Ecto neural progenitor cell (in vitro differentiated cells): ENCODE data around the gene DDX1.
"Not testable (repeated sequence)": the region's sequence is repeated elsewhere in the genome, so short reads cannot be mapped to it uniquely, and the experiment has no call there.

Source experiments
- DNase-seq: peaks from one replicate; pipeline ENCODE4 v3.0.0-alpha.2; 2018; ENCODE audit warnings: low spot score

The DDX1 gene

DNA sequence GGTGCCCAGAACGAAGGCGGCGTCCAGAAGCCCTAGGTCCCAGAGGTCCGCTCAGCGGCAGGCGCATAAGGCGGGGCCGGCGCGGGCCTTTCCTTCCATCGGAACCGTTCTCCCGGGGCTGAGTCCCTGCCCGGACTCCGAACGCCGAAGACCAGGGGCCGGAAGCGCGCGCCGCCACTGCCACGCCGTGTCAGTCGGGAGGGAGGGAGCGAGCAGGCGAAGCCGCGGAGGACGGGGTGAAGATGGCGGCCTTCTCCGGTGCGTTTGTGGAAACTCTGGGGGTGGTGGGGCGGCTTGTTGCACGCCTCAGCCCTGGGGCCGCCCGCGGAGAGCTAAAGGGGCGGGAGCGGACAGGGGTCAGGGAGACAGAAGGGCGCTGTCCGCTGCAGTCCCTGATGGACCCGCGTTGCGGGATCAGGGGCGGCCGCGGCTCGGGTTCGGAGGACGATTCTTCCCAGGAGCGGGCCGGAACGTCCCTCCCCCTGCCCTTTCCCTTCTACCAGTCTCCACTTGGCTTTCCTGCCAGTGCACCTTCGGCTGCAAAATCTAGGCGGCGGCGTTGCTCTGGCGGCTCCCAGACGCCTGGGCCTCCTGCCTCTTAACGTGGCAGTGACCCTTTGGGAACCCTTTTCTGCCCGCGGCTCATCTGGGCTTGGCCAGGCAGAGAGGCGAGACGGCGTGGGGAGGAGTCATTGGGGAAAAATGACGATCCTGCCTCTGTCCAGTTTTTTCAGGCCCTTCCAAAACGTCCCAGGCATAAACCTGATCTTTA, at the start of gene DDX1:
DDX1 (plus strand) TSS at position 177 of the 772 bp plus-strand sequence; CDS start at position 243, 66 bp downstream.
- DNase-seq: peak; percentile 92

DNA sequence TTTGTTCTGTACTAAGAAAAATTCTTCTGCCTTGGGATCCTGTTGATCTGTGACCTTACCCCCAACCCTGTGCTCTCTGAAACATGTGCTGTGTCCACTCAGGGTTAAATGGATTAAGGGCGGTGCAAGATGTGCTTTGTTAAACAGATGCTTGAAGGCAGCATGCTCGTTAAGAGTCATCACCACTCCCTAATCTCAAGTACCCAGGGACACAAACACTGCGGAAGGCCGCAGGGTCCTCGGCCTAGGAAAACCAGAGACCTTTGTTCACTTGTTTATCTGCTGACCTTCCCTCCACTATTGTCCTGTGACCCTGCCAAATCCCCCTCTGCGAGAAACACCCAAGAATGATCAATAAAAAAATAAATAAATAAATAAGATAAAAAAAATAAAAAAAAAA, 49.4 kb upstream of the DDX1 start:
- DNase-seq: not testable (repeated sequence)

- no peak for DNase-seq
Observed at GRCh38 chr2:15543053-15543452, 48.6 kb upstream of the DDX1 start.

GRCh38 chr2:15543541-15543940, 48.1 kb upstream of the DDX1 start:
- no peak for DNase-seq

GRCh38 chr2:15544227-15544626, 47.4 kb upstream of the DDX1 start:
- DNase-seq: no peak

GRCh38 chr2:15546297-15547098, 45.2 kb upstream of the DDX1 start:
- DNase-seq: no peak

- DNase-seq: no peak
Observed at GRCh38 chr2:15547115-15547876, 44.4 kb upstream of the DDX1 start.

GRCh38 chr2:15548974-15549373, 42.7 kb upstream of the DDX1 start:
- DNase-seq: no peak

- DNase-seq: no peak
Observed at GRCh38 chr2:15553519-15553918, 38.1 kb upstream of the DDX1 start.

DNA sequence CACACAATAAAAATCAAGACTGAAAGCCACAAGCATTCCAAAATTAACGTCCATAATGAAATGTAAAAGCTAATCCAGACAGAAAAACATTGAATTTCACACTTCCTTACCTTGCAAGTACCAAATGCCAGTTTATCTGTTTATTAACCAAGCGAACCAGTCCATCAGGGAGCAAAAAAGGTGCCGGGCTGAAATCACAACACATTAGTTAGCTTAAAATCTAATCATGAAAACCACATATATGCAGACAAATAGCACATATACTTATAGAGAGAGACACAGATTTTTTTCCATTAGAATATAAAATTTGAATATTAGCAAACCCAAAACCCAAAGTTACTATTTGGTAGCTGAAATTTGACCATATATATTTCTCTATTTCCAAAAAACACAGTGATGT, 37.7 kb upstream of the DDX1 start:
- no peak for DNase-seq

DNA sequence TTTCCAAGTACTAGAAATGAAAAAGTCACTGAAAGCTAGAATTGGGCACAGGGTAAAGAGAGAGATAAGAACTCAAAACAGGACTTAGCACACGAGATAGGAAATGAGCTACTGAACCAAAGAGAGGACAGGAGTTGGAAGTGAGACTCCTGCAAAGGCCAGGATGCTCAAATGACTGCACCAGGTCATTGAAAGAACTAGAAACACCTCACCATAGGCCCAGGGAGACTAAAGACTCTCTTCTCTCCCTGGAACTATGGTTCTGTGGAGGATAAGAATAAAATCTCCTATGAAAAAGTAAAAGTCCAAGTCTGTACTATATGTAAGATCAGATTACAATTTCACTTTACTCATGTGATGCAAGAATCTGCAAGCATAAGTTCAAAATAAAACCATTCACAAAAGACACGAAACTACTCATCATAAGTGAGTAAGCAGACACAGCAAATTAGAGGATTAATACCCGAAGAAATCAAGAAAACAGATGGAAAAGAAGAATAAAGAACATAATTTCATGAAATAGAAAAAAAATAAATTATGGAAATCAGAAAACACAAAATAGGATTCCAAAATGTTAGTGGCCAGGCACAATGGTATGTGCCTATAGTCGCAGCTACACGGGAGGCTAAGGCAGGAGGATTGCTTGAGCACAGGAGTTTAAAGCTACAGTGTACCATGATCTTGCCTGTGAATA, 37.0 kb upstream of the DDX1 start:
- DNase-seq: no peak

GRCh38 chr2:15555760-15556193, 35.9 kb upstream of the DDX1 start:
- no peak for DNase-seq

DNA sequence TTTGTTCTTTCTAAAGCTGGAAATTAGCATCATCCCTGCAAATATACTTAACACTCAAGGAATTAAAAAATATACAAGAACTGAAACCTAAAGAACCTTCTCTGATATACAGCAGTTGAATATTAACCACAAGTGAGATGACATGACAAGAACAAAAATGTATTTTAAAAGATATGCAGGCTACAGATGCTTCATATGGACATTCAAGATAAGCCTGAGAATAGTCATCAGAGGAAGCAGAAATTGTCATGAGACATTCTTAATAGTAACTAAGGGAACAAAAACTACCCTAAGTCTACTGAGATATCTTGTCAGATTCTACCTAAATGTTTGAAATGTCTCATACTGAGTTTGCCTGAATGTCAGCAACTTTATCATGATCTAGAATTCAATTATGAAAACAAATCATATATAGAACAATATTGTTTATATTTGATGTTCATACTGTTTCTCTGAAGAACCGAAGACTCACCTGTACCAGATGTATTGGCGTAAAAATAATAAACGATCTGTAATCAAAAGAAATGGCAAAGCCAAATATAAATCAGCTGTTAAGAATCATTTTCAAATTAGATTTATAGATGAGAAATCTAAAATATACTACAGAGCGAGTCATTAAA, 35.2 kb upstream of the DDX1 start:
- DNase-seq: no peak

DNA sequence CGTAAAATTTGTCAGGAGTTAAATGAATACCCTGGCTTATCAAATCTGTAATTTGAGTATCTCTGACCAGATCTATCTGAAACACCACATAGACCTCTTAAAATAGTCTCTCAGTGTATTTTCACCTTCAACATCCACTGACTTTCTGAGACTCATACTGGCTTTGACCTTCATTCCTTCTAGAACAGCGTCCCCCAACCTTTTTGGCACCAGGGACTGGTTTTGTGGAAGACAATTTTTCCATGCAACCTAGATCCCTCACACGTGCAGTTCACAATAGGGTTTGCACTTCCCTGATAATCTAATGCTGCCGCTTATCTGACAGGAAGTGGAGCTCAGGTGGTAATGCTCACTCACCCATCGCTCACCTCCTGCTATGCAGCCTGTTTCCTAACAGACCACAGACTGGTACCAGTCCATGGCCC, 33.8 kb upstream of the DDX1 start:
- no peak for DNase-seq

GRCh38 chr2:15559379-15560139, 32.1 kb upstream of the DDX1 start:
- no peak for DNase-seq

- DNase-seq: no peak
Observed at GRCh38 chr2:15560140-15560987, 31.3 kb upstream of the DDX1 start.

DNA sequence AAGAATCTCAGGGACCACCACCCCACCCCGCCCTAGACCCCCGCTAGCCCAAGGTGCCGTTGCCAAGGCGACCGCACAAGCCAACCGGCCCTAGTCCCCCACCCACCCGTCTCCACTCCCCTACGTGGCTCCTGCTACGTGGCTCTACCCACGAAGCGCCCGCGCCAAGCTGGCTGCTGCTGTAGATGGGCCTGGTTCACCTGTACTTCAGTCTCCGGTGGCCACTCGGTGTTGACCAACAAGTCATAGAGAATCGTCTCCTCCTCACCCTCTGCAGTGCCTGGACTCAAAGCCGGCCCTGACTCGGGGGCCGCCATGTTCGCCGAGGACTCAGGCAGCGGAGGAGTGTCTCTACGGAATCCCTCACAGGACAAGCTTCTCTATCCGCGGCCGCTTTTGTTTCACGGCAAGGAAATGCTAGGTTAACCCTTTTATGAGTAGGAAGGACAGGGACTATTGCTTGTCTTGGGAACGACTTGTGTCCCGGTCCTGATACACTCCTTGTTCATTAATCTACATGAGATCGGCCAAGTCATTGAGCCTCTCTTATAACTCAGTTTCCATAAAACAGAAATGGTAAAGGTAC, 30.6 kb upstream of the DDX1 start, which contains the start of gene NBAS:
NBAS (minus strand) TSS at position 347 of the 586 bp plus-strand sequence; CDS start at position 317, 30 bp downstream.
- peak; percentile 91 for DNase-seq

DNA sequence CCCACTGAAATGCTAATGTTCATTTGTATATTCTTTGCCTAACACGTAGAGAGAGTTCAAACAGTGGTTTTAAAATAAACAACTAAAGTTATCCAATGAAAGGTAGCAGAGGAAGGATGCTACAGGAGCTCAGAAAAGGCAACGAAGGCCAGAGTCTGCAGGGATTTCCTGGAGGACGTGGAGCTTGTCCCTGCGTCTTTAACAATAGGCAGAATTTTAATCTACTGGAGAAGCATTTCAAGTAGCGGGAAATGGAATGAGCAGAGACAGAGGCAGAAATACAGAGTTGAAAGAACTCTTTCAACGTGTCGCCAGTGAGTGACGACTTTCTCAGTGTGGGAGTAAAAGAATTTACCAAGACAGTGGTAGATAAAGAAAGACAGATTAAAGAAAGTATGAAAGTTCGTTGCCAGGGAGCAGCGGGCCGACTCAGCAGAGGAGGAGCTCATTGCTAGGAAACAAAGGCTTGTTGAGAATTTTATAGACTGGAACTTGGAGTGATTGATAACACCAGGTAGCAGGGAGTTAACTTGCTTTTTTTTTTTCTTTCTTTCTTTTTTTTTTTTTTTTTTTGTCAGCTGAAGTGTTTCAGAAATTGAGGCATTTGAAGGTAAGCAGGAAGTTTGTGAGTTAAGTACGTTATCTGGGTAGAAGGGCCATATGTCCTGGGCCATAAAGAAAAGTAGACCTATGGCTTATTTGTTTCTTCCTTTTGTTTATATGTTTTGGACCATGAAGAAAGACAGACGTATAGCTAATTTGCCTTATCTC, 29.9 kb upstream of the DDX1 start:
- peak; percentile 48 for DNase-seq
